ENCODE data around the gene THSD4.

The THSD4 gene

DNA sequence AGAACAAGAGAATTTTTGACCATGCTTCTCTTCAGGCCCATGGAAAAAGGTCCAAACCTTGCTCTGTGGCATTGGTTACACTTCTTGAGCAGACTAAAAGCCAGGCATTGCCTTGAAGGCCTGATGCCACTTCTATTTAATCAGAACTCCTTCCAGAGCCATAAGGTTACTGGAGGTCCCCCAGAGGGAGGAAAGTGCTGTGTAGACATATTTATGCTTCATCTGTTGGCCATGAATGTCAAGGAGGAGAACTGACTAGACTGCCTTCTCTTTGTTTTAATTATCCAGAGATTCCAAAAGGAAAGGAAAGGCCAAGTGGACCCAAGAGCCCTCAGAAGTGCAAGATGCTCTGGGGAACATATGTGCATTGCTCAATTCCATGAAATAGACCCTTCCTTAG, 402.5 kb downstream of the THSD4 start:
- no peak for DNase-seq

DNA sequence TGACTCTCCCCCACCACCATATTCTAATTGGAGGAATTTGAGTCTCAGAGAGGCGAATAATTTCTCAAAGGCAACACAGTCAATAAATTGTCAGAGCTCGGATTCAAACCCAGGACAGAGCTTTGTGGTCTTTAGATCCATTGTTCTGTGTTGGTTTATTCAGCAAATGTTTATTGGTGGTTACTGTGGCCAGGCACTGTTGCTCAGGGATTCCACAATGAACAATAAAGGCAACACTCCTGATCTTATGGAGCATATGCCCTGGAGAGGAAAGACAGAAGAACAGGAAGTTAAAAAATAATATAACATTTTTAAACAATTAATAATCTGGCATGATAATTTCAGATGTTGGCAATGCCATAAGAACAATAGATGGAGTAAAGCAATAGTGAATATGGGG, 403.4 kb downstream of the THSD4 start:
- DNase-seq, result no peak

DNA sequence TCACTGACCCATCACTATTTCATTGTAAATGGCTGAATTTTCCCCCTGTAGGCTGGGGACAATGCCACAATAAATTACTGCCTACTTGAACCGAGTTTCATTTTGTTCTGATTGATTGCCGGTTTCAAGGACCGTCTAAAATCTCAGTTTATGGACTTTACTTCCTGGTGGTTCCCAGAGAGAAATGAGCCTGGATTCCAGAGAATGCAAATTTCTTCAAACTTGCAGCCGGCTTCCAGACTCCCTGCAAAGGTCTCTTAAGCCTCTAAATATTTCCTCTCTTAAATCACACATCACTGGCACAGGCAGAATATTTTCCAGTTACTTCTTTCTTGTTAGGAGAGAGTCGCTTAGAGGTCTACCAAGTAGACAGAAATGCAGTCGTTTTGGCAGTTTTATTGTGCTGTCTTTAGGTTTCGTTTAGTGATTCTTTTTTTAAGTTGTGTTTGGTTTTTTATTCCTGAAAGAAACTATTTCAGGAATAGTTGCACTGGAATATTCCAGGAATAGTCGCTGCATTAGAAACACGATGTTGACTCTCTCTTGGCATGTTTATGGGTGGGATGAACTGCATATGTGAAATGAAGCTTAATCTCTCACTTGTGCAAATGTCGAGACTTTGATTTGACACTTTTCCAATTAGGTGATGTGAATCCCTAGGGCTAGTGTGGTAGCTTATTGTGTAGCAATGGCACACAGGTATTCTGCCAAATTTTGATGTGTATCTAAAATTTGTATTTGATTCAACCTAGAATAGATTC, 411.0 kb downstream of the THSD4 start:
- DNase-seq, result no peak

DNA sequence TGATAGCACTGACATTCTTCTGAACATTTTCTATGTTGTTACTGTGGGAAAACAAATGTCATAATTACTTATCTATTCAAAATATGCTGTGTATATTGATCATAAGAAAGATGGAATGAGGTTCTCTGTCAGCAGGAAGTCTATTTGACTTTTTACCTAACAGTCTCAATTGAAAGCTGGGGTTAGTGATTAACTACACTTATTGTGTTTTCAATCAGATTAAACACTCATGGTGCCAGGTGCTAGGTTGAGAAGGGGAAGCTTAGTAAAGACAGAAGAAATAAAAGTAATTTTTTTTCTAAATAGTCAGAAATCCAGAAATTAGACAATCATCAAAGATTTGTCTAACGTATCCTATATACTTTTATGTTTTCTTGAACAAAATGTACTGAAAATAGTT, 414.1 kb downstream of the THSD4 start:
- DNase-seq, result no peak

DNA sequence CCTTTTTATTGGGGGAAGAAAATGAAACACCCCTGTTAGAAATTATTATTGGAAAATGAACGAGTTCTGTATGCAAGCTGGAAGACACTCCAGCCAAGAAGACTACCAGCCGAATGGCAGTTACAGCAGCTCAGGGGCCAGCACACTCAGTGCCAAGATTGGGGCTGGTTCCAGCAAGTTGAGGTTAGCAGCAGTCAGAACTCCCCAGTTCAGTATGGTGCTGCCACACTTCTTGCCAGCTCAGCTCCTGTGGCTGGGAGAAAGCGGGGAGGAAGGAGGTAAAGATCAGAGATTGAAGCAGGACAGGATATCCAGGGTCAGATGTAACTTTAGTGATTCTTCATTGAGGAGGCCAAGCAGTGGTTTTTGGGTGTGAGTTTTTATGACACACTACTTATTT, 414.8 kb downstream of the THSD4 start:
- no peak for DNase-seq

DNA sequence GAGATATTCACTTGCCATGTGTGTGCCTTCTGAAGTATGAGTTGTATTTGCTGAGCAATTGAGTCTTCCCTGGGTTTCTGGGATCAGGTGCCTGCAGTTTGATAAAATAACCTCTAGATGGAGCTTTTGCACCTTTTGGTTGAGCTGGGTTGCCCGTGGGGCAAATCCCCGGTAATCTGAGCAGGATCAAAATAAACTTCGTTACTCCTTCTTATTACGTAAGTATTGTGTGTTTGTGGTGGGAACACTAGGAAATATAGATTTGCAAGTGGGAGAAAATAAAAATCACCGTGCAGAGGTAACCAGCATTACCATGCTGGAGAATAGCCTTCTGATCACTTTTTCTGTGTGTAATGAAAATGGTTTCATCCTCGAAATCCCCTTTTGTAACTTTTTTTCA, 417.7 kb downstream of the THSD4 start:
- DNase-seq, result no peak

DNA sequence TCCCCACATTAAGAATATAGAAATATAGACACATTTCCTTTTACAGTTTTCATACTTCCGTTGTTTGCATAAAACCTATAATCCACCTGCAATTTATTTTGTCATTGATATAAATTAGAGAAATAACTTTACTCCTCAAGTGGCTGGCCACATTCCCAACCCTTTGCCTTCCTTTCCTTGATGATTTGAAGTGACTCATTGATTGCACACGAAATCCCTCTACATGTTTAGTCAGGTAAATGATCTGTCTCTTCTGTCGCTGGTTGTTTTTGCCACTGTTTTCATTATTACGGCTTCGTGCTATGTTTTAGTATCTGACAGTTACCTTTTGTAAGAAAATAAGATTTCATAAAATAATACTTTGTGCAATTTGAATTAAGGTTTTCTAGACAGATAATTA, 422.9 kb downstream of the THSD4 start:
- no peak for DNase-seq

DNA sequence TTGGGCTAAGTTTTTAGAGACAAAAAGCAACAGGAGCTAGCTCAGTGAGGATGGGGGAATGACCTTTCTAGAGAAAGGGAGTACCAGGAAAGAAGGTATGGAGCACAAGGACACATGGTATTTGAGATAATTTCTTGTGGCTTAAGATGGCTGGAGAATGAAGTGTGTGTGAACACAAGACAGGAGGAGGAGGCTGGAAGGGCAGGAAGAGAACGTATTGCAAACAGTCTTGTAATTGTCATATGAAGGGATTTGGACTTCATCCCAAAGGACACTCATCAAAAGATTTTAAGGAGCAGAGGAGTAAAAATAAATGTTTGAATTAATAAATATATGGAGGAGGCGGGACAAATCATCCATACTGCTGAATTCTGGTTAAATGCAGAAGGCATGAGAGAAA, 426.5 kb downstream of the THSD4 start:
- DNase-seq, result no peak

DNA sequence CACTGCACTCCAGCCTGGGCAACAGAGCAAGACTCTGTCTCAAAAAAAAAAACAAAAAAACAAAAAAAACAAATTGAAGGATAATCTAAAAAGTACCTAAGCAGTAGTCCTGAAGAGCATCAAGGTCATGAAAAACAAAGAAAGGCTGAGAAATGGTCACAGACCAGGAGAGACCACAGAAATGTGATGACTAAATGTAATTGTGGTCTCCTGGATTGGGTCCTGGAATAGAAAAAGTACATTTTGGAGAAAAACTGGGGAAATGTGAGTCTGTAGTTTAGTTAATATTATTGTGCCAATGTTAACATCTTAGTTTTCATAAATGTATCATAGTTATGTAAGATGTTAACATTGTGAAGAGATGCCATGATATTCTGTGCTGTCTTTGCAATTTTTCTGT, 427.6 kb downstream of the THSD4 start:
- DNase-seq, result no peak

DNA sequence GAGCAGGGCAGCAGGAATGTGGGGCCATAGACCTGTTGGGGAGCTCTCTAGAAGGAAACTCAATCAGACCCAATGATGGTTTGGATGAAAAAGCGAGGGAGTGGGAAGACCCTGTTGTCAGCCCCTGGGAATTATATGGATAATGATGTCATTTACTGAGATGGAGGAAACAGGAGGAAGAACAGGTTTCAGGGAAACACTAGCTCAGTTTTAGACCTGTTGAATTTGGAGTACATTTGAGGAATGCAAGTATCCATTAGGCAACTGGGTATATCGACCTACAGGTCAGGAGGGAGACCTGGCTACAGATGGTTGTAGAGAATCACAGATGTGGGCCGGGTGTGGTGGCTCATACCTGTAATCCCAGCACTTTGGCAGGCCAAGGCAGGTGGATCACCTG, 428.1 kb downstream of the THSD4 start:
- DNase-seq, result no peak

DNA sequence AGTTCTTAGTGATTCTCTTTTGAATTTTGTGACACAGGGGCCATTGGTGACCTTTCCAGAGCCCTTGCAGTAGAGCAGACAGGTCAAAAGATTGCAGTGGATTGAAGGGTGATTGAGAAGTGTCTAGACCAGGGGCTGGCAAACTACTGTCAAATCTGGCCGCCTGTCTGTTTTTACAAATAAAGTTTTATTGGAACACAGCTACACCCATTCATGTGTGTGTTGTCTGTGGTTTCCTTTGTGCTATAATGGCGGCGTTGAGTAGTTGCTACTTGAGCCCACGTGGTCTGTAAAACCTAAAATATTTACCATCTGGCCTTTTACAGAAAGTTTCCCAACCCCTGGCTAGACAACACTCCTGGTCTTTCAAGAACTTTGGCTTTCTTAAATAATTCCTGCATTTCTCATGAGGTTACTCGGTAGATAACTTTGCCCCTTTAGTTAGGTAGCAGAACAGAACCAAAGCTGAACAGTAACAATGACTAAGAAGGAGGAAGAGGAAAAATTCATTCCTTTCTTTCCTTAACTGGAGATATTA, 430.0 kb downstream of the THSD4 start:
- DNase-seq, result no peak

DNA sequence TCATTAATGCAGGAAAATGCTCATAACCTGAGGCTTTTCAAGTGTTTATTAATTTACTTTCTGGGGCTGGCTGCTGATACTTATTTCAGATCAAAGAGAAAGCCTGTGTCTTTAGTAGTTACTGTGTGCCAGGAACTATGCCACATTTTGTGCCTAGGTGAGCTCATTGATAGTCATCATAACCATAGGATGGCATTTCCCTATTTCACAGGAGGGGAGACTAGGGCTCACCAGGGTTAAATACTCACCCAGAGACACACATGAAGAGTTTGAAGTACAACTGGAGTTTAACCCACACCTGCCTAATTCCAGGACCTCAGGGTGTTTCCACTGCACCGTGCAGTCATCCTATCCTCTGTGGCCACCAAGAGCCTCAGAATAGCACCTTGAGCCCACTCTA, 430.7 kb downstream of the THSD4 start:
- DNase-seq, result no peak

DNA sequence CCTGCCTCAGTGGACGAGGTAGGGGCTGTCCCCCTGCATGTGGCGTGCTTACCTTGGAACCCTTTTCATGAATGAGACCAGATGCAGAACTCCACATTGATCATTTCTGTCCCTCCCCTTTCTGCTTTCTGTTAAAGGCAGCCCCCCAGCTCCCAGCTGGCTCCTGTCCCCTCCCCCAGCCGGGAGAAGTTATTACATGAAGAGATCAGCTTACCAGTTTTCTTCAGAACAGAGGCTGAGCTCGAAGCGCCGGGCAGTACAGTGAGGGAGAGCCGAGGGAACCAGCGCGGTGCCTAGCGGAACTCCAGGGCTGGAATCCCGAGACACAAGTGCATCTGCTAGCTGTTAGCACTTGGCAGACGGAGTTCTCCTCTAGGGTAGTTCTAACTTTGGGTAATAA, 431.7 kb downstream of the THSD4 start:
- DNase-seq, result no peak

DNA sequence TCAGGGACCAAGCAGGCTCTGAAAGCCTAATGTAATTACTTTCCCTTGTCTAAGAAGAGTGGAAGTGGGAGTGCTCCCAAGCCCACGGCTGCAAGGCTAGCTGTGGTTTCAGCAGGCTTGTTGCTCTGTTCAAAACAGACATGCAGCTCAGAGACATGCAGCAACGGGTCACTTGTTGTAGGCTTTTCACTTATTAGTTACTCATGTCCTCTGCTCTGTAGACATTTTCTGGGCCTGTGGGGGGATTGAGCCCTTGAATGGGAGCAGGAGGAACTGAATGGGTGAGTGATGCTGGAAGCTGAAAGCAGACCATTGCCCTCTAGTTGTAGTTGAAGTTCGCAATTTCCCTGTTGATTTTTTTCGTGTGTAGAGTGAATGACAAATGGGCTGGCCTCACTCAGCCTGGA, 433.1 kb downstream of the THSD4 start:
- DNase-seq, result no peak

DNA sequence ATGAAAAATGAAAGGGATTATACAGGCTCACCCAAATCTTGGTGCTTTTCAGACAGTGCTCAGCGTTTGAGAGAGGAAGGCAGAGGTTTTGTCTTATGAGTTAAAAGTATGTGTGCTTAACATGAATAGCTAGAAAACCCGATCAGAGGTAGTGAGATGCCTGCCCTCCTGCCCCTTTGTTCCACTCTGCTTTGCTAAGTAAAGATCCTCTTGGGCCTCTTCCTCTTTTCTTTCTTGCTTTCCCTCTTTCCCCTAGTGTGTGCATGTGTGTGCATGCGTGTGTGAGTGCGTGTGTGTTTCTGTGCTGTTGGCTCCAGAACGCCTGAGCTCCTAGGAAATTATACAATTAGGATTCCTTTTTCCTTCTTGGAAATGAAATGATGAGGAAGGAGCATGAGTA, 433.8 kb downstream of the THSD4 start:
- no peak for DNase-seq

DNA sequence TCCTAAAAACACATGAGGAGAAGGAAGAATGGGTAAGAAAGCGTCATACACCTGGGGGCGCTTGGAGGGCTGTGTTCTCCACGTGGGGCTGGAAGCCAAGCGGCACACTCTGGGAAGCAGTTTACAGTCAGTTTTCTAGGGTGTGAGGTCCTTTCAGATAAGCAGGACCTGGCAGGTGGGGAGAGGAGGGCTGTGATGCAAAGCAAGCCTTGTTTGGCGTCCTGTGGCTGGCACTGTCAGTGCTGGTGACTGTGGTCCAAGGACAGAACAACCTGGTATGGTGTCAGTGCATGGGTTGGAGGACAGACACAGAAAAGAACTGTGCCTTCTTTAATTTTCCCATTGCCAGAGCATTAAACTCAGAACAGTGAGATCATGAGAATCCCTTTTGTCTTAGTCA, 434.4 kb downstream of the THSD4 start:
- no peak for DNase-seq

DNA sequence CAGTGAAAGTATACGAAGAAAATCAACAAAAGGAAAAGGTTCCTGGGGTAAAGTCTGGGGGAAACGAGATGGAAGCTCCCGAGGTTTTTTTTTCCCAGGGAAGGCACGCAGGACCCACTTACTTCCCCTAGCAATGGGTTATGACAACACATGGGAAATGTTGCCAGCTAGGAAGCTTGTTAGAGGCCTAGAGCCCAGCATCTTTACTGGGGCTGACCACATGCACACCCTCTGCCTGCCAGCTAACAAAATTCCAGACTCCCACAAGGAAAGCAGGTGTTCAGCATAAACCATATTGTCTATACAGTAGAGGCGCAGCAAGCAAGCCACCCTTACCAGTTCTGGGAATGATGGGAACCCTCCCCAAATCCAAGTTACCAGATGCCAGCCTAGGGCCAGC, 436.3 kb downstream of the THSD4 start:
- no peak for DNase-seq

DNA sequence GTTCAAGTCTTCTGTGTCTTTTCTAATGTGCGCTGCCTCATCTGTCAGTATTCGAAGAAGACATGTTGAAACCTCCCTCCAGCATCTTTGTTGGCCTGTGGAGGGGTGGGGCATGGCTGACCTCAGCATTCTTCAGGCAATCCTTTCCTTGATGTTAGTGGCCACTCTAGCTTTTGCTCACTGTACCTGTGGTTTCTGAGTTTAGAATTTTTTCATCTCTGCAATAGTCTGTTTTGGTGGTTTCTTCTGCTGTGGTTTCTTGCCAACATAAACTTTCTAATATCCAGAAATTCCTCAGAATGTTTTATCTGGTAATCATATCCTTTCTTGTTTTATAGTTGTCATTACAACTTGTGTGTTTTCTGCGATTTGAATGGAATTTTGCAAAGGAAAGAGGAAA, 443.8 kb downstream of the THSD4 start:
- no peak for DNase-seq

DNA sequence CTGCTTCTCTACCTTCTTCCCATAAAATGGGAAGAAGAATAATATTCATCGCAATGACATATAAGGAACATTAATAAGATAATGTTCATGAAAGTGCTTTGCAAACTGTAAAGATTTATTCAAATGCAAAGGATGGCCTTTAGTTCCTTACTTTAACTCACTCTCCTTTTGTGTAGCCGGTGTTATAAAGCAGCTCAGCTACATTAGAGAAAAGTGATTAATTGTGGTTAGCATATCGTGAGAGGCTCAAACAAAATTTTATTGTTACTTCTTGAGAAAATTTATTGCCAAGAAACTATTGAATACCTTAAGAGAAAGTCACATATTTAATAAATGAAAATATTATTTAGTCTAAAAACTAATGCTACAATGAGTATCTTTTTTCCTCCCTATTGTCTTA, 444.3 kb downstream of the THSD4 start:
- no peak for DNase-seq

DNA sequence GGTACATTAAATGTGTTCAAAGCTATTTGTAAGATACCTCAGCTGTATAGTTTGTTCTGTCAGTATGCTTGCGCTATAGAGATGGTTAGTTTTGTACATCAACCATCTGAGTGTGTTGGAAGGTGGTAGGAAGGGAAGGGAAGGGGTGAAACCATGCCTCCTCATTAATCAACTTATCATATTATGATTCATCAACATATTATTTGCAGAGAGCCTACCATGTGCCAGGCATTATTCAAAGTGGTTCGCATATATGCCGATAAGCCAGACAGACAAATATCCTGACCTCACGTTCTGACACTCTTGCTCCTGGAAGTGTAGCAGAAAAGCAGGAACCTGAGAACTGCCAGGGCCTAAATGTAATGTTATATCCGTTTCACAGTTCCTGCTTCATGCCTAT, 447.0 kb downstream of the THSD4 start:
- DNase-seq, result no peak

DNA sequence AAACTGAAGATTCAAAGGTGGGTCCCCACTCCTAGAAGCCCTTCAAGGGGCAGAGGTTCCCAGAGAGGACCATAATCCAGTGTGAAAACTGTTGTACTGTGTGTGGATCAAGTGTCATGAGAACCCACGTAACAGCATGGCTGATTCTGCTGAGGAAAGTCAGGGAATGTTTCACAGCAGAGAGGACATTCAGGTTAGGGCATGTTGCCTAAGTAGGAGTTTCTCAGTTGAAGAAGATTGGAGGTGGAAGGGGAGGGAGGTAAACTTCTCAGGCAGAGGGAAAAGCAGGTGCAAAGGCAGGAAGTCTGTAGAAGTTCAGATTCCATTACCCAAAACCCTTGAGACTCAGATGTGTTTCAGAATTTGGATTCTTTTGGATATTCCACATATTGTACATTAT, 448.9 kb downstream of the THSD4 start:
- no peak for DNase-seq

DNA sequence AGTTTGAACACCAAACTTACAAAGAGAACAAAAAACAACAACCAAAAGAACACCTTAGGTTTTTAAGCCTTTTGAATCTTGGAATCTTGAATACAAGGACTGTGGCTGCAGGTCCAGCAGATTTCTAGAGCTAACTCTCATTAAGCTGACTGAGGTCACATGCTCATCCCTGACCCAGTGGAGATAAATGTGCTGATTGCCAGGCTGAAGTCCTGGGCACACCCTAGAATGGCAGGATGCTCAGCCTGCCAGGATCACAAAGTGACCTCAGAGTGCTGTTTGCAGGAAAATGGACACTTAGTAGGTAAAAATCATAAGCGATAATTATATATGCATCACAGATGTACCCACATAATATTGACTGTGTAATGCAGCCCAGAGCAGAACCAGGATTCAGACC, 449.7 kb downstream of the THSD4 start:
- no peak for DNase-seq

DNA sequence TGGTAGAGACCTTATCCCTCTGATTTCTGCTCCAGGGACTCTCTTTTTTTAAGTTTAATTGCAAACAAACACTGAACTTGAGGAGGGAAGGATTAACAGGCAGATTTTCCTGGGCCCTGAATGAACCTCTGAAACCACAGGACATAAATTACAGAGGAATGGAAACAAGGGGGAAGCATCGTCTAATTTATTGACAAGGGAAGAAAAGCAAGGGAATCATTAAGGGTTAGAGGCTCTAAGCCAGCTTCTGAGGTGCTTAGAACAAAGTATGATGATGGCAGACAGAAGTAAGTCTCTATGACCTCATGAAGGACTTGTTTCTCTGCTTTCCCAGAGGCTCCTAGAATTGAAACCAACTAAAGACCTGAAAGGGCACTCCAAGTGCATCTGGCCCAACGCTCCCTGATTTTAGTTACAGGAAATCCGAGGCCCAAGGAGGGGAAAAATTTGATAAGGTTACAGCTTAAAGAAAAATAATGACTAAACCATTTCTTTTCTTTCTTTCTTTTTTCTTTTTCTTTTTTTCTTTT, 450.4 kb downstream of the THSD4 start:
- no peak for DNase-seq

DNA sequence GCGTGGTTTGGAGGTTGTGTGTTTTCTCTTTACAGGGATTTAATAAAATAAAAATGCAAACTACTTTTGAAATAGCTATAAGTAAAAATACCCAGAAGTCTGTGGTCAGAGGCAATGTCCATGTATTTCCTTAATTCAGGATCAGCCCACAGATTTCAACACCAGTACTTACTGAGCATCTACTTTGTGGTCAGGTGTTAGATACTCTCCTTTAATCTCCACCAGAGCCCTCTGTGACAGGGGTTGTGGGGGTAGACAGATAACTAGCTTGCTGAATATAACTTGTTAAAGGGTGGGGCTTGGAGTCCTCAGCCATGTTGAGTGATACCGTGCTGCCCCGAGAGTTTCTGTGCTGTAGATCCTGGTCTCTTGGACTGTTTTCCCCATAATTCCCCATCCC, 451.0 kb downstream of the THSD4 start:
- no peak for DNase-seq

DNA sequence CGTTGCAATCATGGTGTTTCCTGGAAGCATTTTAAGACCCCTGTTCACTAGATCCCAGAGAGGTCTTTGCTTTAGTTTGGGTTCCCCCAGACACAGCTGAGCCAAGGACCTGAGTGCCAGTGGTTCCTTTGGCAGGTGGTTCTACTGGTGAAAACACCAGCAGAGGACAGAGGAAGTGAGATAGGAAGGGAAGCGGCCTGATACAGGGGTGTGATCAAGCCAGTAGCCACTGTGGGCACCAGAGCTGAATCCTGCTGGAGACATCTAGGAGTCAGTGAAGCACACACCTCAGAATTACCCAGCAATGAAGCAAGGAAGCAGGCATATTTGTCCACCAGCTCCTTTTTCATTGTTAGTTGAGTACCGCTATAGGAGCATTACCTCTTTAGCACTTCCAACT, 451.9 kb downstream of the THSD4 start:
- DNase-seq, result no peak
